ENCODE data around the gene ATP10B.

The ATP10B gene

GRCh38 chr5:160626322-160626721 is 225.7 kb downstream of the ATP10B start:
- Histone ChIP-seq H3K27ac (no peak overlapping the region), H3K27me3 (no peaks in the 10 kb centered on the region), H3K4me1 (ENCODE audit: control insufficient read depth in 1 of 2, insufficient read depth in 1 of 2, low read depth in 1 of 2, low read length in 1 of 2) (no peaks in the 10 kb centered on the region)

DNA sequence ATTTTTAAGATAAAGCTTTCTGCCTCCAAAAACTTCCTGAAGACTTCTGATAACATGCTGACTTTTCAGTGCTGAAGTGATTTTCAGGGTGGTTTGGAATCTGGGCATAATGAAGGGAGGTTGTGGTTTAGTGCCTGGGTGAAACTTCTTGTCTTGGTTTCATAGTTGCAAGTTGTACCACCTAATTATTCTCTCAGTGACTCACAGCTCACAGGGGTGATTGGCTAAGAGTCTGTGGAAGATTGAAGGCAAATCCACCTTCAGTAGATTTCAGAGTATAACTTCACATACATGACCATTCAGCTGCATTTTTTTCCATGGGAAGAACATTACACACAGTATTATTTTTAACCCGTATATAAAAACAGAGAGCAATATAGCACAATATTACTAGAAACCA is 230.5 kb downstream of the ATP10B start:
- no peaks in the 10 kb centered on the region for H3K9me3 ChIP-seq
- no peak overlapping the region for H3K4me3 ChIP-seq (ENCODE audit: low read depth in 1 of 2, low read length in 1 of 2)
- TF ChIP-seq, protein P1, sequence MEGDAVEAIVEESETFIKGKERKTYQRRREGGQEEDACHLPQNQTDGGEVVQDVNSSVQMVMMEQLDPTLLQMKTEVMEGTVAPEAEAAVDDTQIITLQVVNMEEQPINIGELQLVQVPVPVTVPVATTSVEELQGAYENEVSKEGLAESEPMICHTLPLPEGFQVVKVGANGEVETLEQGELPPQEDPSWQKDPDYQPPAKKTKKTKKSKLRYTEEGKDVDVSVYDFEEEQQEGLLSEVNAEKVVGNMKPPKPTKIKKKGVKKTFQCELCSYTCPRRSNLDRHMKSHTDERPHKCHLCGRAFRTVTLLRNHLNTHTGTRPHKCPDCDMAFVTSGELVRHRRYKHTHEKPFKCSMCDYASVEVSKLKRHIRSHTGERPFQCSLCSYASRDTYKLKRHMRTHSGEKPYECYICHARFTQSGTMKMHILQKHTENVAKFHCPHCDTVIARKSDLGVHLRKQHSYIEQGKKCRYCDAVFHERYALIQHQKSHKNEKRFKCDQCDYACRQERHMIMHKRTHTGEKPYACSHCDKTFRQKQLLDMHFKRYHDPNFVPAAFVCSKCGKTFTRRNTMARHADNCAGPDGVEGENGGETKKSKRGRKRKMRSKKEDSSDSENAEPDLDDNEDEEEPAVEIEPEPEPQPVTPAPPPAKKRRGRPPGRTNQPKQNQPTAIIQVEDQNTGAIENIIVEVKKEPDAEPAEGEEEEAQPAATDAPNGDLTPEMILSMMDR (IDR thresholded peaks at IDR 0.05): no peak
- no peak overlapping the region for H3K27ac ChIP-seq
- H3K4me1 ChIP-seq (ENCODE audit: control insufficient read depth in 1 of 2, insufficient read depth in 1 of 2, low read depth in 1 of 2, low read length in 1 of 2): no peaks in the 10 kb centered on the region
- no peaks in the 10 kb centered on the region for H3K36me3 ChIP-seq
- H3K27me3 ChIP-seq: no peaks in the 10 kb centered on the region

More at GRCh38 chr5:160626322-160626721, 225.7 kb downstream of the ATP10B start:
- TF ChIP-seq, protein P1 (IDR thresholded peaks at IDR 0.05): no peak
- H3K36me3 ChIP-seq: no peaks in the 10 kb centered on the region
- no peak overlapping the region for H3K4me3 ChIP-seq (ENCODE audit: low read depth in 1 of 2, low read length in 1 of 2)
- no peaks in the 10 kb centered on the region for H3K9me3 ChIP-seq

- no peak overlapping the region for H3K4me3 ChIP-seq (ENCODE audit: low read depth in 1 of 2, low read length in 1 of 2)
- H3K36me3 ChIP-seq: no peaks in the 10 kb centered on the region
- H3K9me3 ChIP-seq: no peaks in the 10 kb centered on the region
- no peaks in the 10 kb centered on the region for H3K4me1 ChIP-seq (ENCODE audit: control insufficient read depth in 1 of 2, insufficient read depth in 1 of 2, low read depth in 1 of 2, low read length in 1 of 2)
- TF ChIP-seq, protein P1 (IDR thresholded peaks at IDR 0.05): no peak
- no peak overlapping the region for H3K27ac ChIP-seq
- no peaks in the 10 kb centered on the region for H3K27me3 ChIP-seq
These were observed 231.6 kb downstream of the ATP10B start for GRCh38 chr5:160620401-160620800.

- no peak overlapping the region for H3K27ac ChIP-seq
- H3K27me3 ChIP-seq: no peaks in the 10 kb centered on the region
- H3K36me3 ChIP-seq: no peaks in the 10 kb centered on the region
- no peak overlapping the region for H3K4me3 ChIP-seq (ENCODE audit: low read depth in 1 of 2, low read length in 1 of 2)
- no peaks in the 10 kb centered on the region for H3K4me1 ChIP-seq (ENCODE audit: control insufficient read depth in 1 of 2, insufficient read depth in 1 of 2, low read depth in 1 of 2, low read length in 1 of 2)
- no peaks in the 10 kb centered on the region for H3K9me3 ChIP-seq
- TF ChIP-seq, protein P1 (IDR thresholded peaks at IDR 0.05): no peak
These were observed 232.6 kb downstream of the ATP10B start for GRCh38 chr5:160619381-160619780.

DNA sequence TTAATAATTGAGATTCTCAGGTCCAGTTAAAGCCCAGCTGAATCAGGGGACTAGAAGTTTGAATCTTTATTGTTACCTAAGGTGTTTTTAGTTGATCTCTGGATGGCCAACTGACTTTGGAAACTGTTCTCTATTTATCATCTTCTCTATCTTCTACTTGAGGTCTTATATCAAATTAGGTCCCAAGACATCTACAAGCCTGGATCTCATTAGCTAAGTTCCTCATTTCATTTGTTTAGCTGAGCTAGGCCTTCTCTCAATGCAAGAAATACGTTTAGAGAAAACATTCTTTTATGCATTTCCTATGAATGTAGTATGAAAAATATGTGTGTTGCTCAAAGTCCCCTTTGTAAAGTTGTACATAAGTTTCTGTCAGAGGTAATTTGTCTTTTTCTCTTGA is 233.7 kb downstream of the ATP10B start:
- Histone ChIP-seq H3K36me3 (no peaks in the 10 kb centered on the region), H3K4me1 (ENCODE audit: control insufficient read depth in 1 of 2, insufficient read depth in 1 of 2, low read depth in 1 of 2, low read length in 1 of 2) (no peaks in the 10 kb centered on the region), H3K4me3 (ENCODE audit: low read depth in 1 of 2, low read length in 1 of 2) (no peak overlapping the region), H3K27ac (no peak overlapping the region), H3K27me3 (no peaks in the 10 kb centered on the region), H3K9me3 (no peaks in the 10 kb centered on the region)
- TF ChIP-seq, protein P1 (IDR thresholded peaks at IDR 0.05): no peak

All from neutrophil (primary cell).